MM.1S (cell line): Measurements from ENCODE around the gene SCAP.

Experiments
- DNase-seq: peaks from one replicate; pipeline ENCODE4 v3.0.0-alpha.2; 2015
- H2AFZ ChIP-seq: fragments of 300-600 bp; sonication (generic); 2 replicates; pipeline ENCODE4 v1.6.0; 2016; ENCODE audit warnings: antibody characterized with exemption, low read length
- H3F3A ChIP-seq: fragments of 300-600 bp; sonication (generic); 2 replicates; pipeline ENCODE4 v1.6.1; 2016; ENCODE audit warnings: mild to moderate bottlenecking, antibody characterized with exemption, low read length, moderate library complexity, mixed read lengths; ENCODE audit not compliant: insufficient read depth
- H3K27ac ChIP-seq: fragments of 300-600 bp; sonication (generic); 2 replicates; pipeline ENCODE4 v1.5.1; 2016; ENCODE audit warnings: mild to moderate bottlenecking, low read length
- H3K27me3 ChIP-seq: fragments of 300-600 bp; sonication (generic); replicated peaks from 2 replicates; pipeline ENCODE4 v1.6.0; 2016; ENCODE audit warnings: low read length; ENCODE audit not compliant: insufficient read depth
- H3K36me3 ChIP-seq: fragments of 300-600 bp; sonication (generic); replicated peaks from 2 replicates; pipeline ENCODE4 v1.6.1; 2016; ENCODE audit warnings: mild to moderate bottlenecking, low read length, mixed read lengths; ENCODE audit not compliant: insufficient read depth
- H3K4me1 ChIP-seq: fragments of 300-600 bp; sonication (generic); 2 replicates; pipeline ENCODE4 v1.6.1; 2016; ENCODE audit warnings: low read length, mixed read lengths
- H3K4me2 ChIP-seq: fragments of 300-600 bp; sonication (generic); 2 replicates; pipeline ENCODE4 v1.6.0; 2016; ENCODE audit warnings: low read depth, low read length
- H3K4me3 ChIP-seq: fragments of 300-600 bp; sonication (generic); 2 replicates; pipeline ENCODE4 v1.5.1; 2016; ENCODE audit warnings: low read length, mixed read lengths
- H3K79me2 ChIP-seq: fragments of 300-600 bp; sonication (generic); 2 replicates; pipeline ENCODE4 v1.6.1; 2016; ENCODE audit warnings: mixed run types, low read length, mixed read lengths
- H3K9ac ChIP-seq: fragments of 300-600 bp; sonication (generic); 2 replicates; pipeline ENCODE4 v1.6.1; 2016; ENCODE audit warnings: low read length, mixed read lengths
- H3K9me2 ChIP-seq: fragments of 300-600 bp; sonication (generic); replicated peaks from 2 replicates; pipeline ENCODE4 v1.6.1; 2016; ENCODE audit warnings: mild to moderate bottlenecking, low read length, mixed read lengths; ENCODE audit not compliant: insufficient read depth
- H3K9me3 ChIP-seq: fragments of 300-600 bp; sonication (generic); replicated peaks from 2 replicates; pipeline ENCODE4 v1.6.1; 2016; ENCODE audit warnings: mild to moderate bottlenecking, low read length, mixed read lengths; ENCODE audit not compliant: insufficient read depth
- H4K20me1 ChIP-seq: fragments of 300-600 bp; sonication (generic); 2 replicates; pipeline ENCODE4 v1.6.1; 2016; ENCODE audit warnings: mild to moderate bottlenecking, low read length, moderate library complexity, mixed read lengths; ENCODE audit not compliant: insufficient read depth
- EZH2 ChIP-seq: fragments of 300-600 bp; sonication (generic); optimal IDR thresholded peaks from 2 replicates; pipeline ENCODE3; 2017; ENCODE audit warnings: low read depth, mild to moderate bottlenecking, antibody characterized with exemption, low read length, mixed read lengths
- EZH2phosphoT487 ChIP-seq: fragments of 300-600 bp; sonication (generic); IDR thresholded peaks from 2 replicates; pipeline ENCODE4 v1.6.1; 2018; ENCODE audit warnings: antibody characterized with exemption, low read length
- TF ChIP-seq, protein P1 (sequence below): fragments of 300-600 bp; sonication (generic); IDR thresholded peaks from 2 replicates; pipeline ENCODE4 v1.5.1; 2016; ENCODE audit warnings: antibody characterized with exemption, low read length, mixed read lengths

SCAP gene

DNA sequence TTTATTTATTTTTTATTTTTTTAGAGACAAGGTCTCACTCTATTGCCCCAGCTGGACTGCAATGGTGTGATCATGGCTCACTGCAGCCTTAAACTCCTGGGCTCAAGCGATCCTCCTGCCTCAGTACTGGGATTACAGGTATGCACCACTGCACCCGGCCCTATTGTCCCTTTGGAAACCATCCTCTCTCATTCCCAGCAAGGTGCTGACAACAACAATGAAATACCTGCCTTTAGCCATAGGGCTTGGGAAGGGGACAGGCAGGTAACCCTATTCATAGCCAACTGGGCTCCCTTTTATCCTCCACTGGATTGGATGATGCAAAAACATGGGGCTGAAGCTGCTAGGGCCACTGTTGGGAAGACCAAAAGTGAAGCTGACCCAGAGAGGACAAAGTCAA lies 43.1 kb downstream of the SCAP start:
- Histone ChIP-seq H3K9me3 (no peaks in the 10 kb centered on the region), H3K4me2 (no peak overlapping the region), H3K27me3 (no peaks in the 10 kb centered on the region), H3K27ac (no peak overlapping the region), H4K20me1 (no peaks in the 10 kb centered on the region), H3F3A (no peaks in the 10 kb centered on the region), H3K4me3 (no peak overlapping the region), H3K79me2 (no peaks in the 10 kb centered on the region), H2AFZ (no peak overlapping the region), H3K9ac (no peak overlapping the region), H3K36me3 (no peaks in the 10 kb centered on the region), H3K4me1 (0 out of 2 replicates have a peak, but pooled peaks cover 3% of the 10 kb centered on the region), H3K9me2 (no peaks in the 10 kb centered on the region)
- TF ChIP-seq EZH2phosphoT487 (no peak), EZH2 (no peak)
- TF ChIP-seq, protein P1, sequence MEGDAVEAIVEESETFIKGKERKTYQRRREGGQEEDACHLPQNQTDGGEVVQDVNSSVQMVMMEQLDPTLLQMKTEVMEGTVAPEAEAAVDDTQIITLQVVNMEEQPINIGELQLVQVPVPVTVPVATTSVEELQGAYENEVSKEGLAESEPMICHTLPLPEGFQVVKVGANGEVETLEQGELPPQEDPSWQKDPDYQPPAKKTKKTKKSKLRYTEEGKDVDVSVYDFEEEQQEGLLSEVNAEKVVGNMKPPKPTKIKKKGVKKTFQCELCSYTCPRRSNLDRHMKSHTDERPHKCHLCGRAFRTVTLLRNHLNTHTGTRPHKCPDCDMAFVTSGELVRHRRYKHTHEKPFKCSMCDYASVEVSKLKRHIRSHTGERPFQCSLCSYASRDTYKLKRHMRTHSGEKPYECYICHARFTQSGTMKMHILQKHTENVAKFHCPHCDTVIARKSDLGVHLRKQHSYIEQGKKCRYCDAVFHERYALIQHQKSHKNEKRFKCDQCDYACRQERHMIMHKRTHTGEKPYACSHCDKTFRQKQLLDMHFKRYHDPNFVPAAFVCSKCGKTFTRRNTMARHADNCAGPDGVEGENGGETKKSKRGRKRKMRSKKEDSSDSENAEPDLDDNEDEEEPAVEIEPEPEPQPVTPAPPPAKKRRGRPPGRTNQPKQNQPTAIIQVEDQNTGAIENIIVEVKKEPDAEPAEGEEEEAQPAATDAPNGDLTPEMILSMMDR, result no peak
- no peak for DNase-seq

DNA sequence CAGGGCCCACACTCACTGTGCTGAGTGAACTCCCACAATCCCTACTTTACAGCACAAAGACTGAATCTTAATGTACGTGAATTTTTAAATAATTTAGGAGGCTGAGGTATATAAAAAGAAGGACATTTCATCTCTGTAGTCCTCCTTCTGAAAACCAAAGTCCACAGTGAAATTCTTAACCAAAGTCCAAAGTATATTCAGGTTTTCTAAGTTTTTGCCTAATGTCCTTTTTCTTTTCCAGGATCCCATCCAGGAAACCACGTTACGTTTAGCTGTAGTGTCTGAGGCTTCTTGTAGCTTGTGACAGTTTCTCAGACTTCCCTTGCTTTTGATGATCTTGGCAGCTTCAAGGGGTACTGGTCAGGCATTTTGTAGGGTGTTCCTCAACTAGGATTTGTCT lies 44.5 kb downstream of the SCAP start:
- TF ChIP-seq EZH2 (no peak), EZH2phosphoT487 (no peak)
- TF ChIP-seq, protein P1, result no peak
- H3K27ac ChIP-seq, result no peak overlapping the region
- H3K9ac ChIP-seq, result no peak overlapping the region
- H4K20me1 ChIP-seq, result no peaks in the 10 kb centered on the region
- no peaks in the 10 kb centered on the region for H3K36me3 ChIP-seq
- H3K79me2 ChIP-seq, result no peaks in the 10 kb centered on the region
- no peaks in the 10 kb centered on the region for H3K9me3 ChIP-seq
- H3F3A ChIP-seq, result no peaks in the 10 kb centered on the region
- no peak overlapping the region for H2AFZ ChIP-seq
- no peak for DNase-seq
- H3K4me1 ChIP-seq, result 0 out of 2 replicates have a peak, but pooled peaks cover 3% of the 10 kb centered on the region
- H3K4me2 ChIP-seq, result no peak overlapping the region
- no peaks in the 10 kb centered on the region for H3K9me2 ChIP-seq
- no peak overlapping the region for H3K4me3 ChIP-seq
- H3K27me3 ChIP-seq, result no peaks in the 10 kb centered on the region

DNA sequence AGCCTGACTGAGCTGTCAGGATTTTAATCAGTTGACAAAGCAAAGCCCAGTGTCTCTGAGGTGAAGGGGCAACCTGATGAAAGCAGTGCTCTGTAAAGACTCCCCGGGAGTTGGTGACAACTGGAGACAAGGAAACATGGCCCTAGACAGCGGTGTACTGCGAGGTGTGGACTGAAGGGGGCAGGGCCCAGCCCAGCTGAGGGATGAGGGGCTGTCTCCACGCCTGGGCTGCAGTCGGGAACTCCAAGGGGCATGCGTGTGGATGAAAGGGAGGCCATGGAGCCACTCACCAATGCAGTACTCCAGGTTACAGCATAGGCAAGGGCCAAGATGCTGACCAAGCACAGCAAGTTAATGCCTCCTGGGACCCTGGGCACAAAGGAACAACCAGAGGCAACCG lies 45.1 kb downstream of the SCAP start:
- no peaks in the 10 kb centered on the region for H3K9me3 ChIP-seq
- DNase-seq, result no peak
- H4K20me1 ChIP-seq, result no peaks in the 10 kb centered on the region
- 0 out of 2 replicates have a peak, but pooled peaks cover 3% of the 10 kb centered on the region for H3K4me1 ChIP-seq
- no peak overlapping the region for H3K4me3 ChIP-seq
- H3K27ac ChIP-seq, result no peak overlapping the region
- H3K4me2 ChIP-seq, result no peak overlapping the region
- H3K79me2 ChIP-seq, result no peaks in the 10 kb centered on the region
- H3F3A ChIP-seq, result no peaks in the 10 kb centered on the region
- H3K9me2 ChIP-seq, result no peaks in the 10 kb centered on the region
- no peak overlapping the region for H2AFZ ChIP-seq
- no peak for TF ChIP-seq EZH2
- TF ChIP-seq, protein P1, result no peak
- TF ChIP-seq EZH2phosphoT487, result no peak
- H3K9ac ChIP-seq, result no peak overlapping the region
- no peaks in the 10 kb centered on the region for H3K36me3 ChIP-seq
- no peaks in the 10 kb centered on the region for H3K27me3 ChIP-seq
